NCI-H2171 treated with DMSO at 0.1 percent for 48 hours (cell line): Measurements from ENCODE around the gene DDX39B.

Experiments used
- DNase-seq: peaks from one replicate; lab custom pipeline; 2025; lab: John Stamatoyannopoulos, UW

The DDX39B gene

GRCh38 chr6:31485055-31485454 lies 56.7 kb downstream of the DDX39B start:
- no peak for DNase-seq

DNA sequence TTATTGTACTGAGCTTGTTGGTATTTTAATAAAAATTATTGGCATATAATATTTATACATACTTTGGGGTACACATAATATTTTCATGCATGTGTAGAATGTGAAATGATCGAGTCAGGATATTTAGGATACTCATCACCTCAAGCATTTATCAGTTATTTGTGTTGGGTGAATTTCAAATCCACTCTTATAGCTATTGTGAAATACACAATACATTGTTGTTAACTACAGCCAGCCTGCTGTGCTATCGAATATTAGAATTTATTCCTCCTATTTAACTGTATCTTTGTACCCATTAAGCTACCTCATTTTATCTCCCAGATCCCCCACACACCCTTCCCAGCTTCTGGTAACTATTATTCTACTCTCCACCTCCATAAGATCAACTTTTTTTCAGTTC lies 58.4 kb downstream of the DDX39B start:
- DNase-seq: no peak

DNA sequence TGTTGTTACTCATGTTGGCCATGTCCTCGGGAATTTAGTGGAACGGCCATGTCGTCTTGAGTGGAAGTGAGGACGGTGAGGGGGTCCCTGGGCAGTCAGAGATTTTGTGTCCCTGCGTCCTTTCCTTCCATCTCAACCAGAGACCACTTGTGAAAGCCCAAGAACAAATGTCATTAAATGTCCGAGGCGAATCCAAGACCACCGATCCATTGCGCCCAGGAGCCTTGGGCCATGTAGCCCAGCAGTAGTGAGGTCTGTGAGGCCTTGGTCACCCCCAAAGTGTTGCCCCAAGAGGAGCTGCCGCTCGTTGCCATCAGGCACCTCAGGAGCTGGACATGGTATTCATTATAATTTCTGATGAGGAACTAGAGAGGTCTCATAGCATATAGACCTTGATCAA lies 61.2 kb downstream of the DDX39B start:
- no peak for DNase-seq
